ENCODE measurements around the gene BICD1.
A peak's percentile ranks its signal among the peaks of the same experiment; 100 is the strongest.
"Not testable (repeated sequence)": the region's sequence is repeated elsewhere in the genome, so short reads cannot be mapped to it uniquely, and the experiment has no call there.

BICD1 gene

GRCh38 chr12:32249777-32250176 is 143.1 kb downstream of the BICD1 start:
- DNase-seq: no peak

DNA sequence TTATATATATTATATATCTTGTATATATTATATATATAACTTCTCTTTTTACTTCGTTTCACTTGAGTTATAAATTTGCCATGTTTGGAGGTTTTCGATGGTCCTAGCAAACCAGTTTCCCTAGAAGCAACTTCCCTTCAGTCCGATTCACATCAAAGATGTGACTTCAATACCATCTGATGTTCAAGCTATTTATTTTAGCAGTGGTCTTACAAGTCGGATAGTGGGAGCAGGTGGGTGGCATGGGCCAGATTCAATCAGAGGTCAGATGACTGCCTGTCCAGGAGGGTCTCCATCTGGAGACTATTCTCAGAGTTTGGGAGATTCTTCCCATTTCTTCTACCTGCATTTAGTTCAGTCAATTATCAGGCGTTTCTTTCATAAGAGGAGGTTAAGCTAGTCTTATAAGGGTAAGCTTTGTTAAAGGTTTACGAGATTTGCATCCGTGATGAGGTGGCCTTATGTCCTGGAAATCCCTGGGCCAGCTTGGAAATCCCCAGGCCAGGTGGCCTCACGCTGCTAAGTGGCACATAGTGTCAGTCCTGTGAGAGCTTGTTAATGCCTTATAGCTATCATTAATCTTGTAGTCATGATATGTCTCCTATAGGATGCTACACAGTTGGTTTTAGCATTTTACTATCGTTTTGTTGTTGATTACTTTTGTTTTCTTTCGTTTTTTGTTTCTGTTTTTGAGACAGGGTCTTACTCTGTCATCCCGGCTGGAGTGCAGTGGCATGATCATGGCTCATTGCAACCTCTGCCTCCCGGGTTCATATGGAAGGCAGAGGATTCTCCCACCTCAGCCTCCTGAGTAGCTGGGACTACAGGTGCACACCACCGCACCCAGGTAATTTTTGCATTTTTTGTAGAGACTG is 145.8 kb downstream of the BICD1 start:
- DNase-seq: no peak

DNA sequence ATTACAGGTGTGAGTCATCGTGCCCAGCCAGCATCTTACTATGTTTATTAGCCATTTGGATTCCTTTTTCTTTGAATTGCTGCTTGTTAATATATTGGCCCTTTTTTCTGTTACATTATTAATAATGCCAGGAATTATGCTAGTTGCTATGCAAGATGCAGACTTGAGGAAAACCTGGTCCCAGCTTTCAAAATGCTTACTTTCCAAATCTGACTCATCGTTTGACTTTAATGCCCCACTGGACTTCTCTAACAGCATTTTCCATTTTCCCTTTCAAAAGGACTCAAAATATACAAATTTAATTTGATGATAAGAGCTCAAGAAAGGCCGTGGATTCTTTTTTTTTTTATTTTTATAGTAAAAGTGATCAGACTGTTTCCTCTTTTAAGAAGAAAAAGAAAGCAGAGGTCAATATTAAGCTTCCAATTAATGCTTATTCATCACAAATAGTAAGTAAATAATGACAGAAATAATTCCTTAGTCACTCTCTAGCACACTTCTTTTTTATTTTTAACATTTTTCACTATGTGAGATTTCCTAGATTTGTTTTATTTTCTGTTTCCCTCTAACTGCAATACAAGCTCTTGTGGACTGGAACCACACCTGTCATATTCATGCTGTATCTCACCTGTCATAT is 146.6 kb downstream of the BICD1 start:
- DNase-seq: no peak

DNA sequence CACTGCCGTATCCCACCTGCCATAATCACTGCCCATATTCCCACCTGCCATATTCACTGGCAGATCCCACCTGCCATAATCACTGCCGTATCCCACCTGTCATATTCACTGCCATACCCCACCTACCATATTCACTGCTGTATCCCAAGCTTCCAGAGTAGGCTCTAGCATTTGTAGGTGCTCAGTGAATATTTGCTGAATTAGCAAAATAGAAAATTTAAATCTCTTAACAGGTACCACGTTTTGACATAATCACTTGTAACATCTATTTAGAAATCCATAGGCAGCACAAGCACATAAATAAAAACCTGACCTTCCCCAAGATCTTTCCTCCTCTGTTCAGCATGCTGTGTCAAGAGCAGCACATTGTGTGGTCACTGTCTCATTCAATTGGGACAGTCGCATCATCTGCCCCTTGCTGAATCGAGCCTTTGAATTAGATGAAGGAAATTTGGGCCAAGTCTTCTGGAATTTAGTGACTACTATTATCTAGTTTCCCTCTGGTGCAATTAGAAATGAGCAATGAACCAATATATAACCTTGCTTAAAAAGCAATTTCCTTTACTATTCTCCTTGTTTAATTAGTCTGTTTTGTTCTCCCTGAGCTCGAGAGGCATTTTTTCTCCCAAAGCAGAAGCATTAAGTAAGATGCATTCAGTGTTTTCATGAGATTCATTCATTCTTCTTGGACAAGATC is 147.8 kb downstream of the BICD1 start:
- no peak for DNase-seq

GRCh38 chr12:32255588-32255987 is 148.9 kb downstream of the BICD1 start:
- no peak for DNase-seq

GRCh38 chr12:32257695-32258496 is 151.2 kb downstream of the BICD1 start:
- DNase-seq: no peak

DNA sequence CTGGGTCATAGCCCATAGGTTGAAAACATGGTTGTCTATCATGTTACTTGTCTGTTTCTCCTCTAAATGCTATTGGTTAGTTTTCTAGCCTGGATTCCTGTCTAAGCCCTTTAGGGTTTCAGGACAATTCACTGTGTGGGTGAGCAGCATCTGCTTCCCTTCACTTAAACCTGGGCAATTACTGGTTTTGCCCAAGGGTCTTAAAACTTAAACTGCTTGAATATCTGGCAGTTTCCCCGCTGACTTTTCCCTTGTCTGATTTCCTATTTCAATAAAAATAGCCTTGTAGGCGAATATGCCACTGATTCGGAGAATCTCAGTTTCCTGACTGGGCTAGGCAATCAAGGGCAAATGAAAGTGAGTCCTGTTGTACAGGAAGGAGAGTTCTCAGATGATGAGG is 154.0 kb downstream of the BICD1 start:
- DNase-seq: no peak

- no peak for DNase-seq
These were observed 155.0 kb downstream of the BICD1 start for GRCh38 chr12:32261638-32262037.

- DNase-seq: no peak
These were observed 158.3 kb downstream of the BICD1 start for GRCh38 chr12:32264961-32265360.

DNA sequence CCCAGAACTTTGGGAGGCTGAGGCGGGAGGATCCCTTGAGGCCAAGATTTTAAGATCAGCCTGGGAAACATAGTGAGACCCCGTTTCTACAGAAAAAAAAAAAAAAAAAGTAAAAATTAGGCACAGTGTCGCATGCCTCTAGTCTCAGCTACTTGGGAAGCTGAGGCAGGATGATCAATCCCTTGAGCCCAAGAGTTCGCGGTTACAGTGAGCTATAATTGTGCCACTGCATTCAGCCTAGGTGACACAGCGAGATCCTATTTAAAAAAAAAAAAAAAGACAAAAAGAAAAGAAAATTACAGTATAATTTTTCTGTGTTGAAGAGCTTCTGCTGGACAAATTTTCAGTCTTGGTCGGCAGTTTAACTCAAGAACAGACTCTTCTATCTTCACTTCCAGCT is 158.8 kb downstream of the BICD1 start:
- DNase-seq: no peak

GRCh38 chr12:32265951-32266350 is 159.3 kb downstream of the BICD1 start:
- no peak for DNase-seq

DNA sequence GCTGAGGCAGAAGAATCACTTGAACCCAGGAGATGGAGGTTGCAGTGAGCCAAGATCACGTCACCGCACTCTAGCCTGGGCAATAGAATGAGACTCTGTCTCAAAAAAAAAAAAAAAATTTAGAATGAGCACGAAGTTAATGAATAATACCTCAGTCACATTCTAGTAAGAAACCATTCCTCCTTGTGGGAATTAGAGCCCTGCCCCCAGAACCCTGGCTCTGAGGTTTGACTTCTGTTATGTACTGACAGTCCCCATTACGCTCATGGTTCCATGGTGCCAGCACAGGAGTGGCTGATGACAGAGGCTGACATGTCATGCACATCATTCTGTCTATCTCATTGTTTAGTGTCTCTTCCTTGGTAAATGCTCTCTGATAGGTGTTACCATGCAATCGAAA is 160.1 kb downstream of the BICD1 start:
- DNase-seq: no peak

- DNase-seq: no peak
These were observed 164.4 kb downstream of the BICD1 start for GRCh38 chr12:32270818-32271710.

DNA sequence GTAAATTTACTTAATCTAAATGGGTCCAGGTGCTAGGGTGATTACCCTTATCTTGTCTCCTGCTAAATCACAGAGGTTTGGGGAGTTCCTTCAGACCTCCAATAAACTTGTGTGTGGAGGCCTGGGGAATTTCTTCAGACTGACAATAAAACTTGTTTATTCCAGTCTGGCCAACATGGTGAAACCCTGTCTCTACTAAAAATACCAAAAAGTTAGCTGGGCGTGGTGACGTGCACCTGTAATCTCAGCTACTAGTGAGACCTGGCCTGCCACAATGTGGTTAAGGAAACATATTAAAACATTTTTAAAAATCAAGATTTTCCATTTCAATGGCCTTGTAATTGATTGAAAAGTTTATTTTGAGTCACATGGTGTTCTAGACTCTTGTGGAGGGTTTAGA is 165.8 kb downstream of the BICD1 start:
- no peak for DNase-seq

GRCh38 chr12:32273063-32273522 is 166.4 kb downstream of the BICD1 start:
- DNase-seq: peak in 3 of 6 experiments; percentile 6 to 46 (median 15)

GRCh38 chr12:32273712-32274111 is 167.1 kb downstream of the BICD1 start:
- DNase-seq: peak; percentile 3 to 57 (median 29)

GRCh38 chr12:32274665-32275064 is 168.0 kb downstream of the BICD1 start:
- no peak for DNase-seq

DNA sequence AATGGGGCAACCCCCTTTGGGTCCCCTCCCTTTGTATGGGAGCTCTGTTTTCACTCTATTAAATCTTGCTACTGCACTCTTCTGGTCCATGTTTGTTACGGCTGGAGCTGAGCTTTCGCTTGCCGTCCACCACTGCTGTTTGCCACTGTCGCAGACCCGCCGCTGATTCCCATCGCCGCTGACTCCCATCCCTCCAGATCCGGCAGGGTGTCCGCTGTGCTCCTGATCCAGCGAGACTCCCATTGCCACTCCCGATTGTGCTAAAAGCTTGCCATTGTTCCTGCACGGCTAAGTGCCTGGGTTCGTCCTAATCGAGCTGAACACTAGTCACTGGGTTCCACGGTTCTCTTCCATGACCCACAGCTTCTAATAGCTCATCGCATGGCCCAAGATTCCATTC is 168.9 kb downstream of the BICD1 start:
- DNase-seq: not testable (repeated sequence)

DNA sequence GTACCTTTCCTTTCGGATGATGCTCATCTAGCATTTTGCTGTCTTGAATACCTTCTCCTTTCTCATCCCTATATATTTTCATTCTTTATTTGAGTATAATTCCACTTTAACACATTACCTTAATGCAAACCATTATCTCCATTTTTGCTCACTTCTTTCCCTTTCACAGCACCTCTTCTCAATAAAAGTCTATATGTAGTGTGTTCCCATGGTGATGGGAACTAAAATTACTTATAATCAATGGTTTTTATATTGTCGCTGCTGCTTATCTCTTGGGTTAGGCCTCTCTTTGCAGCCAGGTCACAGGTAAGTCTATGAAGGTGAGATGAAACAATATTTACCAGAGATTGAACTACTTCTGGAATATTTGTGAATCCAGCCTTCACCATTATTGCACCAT is 171.1 kb downstream of the BICD1 start:
- no peak for DNase-seq

- DNase-seq: no peak
These were observed 174.5 kb downstream of the BICD1 start for GRCh38 chr12:32281098-32281497.

GRCh38 chr12:32284561-32284960 is 177.9 kb downstream of the BICD1 start:
- no peak for DNase-seq

DNA sequence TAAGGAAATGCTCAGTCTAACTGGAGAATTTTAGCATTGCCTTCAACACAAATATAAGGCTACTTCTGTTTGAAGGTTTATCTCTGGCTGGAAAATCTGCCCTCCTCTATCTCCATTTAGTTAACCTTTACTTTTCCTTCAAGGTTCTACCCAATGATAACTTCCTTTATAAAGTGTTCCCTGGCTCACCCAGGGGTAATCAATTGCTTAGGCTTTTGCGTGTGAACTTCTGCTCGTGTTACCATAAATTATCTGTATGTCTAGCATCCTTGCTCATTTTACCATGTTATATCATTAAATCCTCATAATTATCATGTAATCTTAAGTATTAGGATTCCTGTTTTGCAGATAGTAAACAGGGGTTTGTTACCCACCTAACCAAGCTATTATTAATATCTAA is 178.4 kb downstream of the BICD1 start:
- DNase-seq: no peak
